ENCODE results near the gene TCHHL1.

DNA sequence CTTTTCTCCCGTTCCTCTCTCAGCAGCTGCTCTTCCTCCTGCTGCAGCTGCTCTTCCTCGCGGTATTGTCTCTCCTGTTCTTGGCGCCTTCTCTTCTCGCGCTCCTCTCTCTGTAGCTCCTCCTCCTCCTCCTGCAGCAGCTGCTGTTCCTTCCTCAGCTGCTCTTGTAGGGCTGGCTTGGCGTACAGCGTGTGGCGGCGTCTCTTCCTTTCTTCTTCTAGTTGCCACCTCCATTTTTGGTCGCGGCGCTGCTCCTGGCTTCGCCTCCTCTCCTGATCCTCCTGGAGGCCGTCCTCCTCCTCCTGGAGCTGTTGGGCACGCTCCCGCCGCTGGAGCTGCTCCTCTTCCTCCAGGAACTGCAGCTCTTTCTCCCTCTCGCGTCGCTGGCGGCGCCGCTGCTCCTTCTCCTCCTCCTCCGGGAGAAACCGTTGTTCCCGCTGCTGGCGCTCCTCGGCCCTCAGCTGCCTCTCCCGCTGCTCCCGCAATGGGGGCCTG lies 21.5 kb upstream of the TCHHL1 start:
- no peak for TF ChIP-seq EP300 (IDR thresholded peaks at IDR 0.05; ENCODE audit: low read depth)
- TF ChIP-seq, protein P1, sequence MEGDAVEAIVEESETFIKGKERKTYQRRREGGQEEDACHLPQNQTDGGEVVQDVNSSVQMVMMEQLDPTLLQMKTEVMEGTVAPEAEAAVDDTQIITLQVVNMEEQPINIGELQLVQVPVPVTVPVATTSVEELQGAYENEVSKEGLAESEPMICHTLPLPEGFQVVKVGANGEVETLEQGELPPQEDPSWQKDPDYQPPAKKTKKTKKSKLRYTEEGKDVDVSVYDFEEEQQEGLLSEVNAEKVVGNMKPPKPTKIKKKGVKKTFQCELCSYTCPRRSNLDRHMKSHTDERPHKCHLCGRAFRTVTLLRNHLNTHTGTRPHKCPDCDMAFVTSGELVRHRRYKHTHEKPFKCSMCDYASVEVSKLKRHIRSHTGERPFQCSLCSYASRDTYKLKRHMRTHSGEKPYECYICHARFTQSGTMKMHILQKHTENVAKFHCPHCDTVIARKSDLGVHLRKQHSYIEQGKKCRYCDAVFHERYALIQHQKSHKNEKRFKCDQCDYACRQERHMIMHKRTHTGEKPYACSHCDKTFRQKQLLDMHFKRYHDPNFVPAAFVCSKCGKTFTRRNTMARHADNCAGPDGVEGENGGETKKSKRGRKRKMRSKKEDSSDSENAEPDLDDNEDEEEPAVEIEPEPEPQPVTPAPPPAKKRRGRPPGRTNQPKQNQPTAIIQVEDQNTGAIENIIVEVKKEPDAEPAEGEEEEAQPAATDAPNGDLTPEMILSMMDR (IDR thresholded peaks at IDR 0.05) = no peak
- TF ChIP-seq POLR2A (IDR thresholded peaks at IDR 0.05) = no peak
